Activated T-helper 17 cell treated with anti-CD3 and anti-CD28 coated beads, Interleukin-2, amount 50 U/mL, for 72 hours (primary cell): Measurements from ENCODE around the gene EZH1. TPM values are rescaled to one million over a fixed set of nuclear protein-coding genes. Genes with fewer than 3 reads are reported as not detected.
A peak's percentile ranks its signal among the peaks of the same experiment; 100 is the strongest.
"Not testable (repeated sequence)": the region's sequence is repeated elsewhere in the genome, so short reads cannot be mapped to it uniquely, and the experiment has no call there.

Source experiments
- ATAC-seq: fragments of 150-1000 bp; cut with Tn5 transposase; replicated peaks from 2 replicates; pipeline ENCODE4 v1.10.0; 2021; ENCODE audit warnings: mild to moderate bottlenecking, moderate library complexity
- H3K27ac Mint-ChIP-seq: one replicate; pipeline ENCODE4 v1.8.0; 2022; ENCODE audit warnings: mixed read lengths
- H3K27me3 Mint-ChIP-seq: one replicate; pipeline ENCODE4 v1.8.0; 2022; ENCODE audit warnings: mixed read lengths
- H3K36me3 Mint-ChIP-seq: one replicate; pipeline ENCODE4 v1.8.0; 2022; ENCODE audit warnings: low read depth, mild to moderate bottlenecking, mixed read lengths
- H3K4me1 Mint-ChIP-seq: one replicate; pipeline ENCODE4 v1.8.0; 2022; ENCODE audit warnings: mixed read lengths
- H3K4me3 Mint-ChIP-seq: one replicate; pipeline ENCODE4 v1.8.0; 2022; ENCODE audit warnings: mild to moderate bottlenecking, mixed read lengths
- H3K9me3 Mint-ChIP-seq: one replicate; pipeline ENCODE4 v1.8.0; 2022; ENCODE audit warnings: mixed read lengths
- total RNA-seq, 2 donors: library from RNA; stranded (reverse); gene quantifications; one replicate each; pipeline ENCODE4 v1.2.3, GENCODE V29; 2022

EZH1 gene
- total RNA-seq, 2 donors from 2014 or later = 35.3 to 69.1 TPM

- H3K4me1 Mint-ChIP-seq = no peaks in the 10 kb centered on the region
- no peak overlapping the region for H3K4me3 Mint-ChIP-seq
- peaks cover 25% of the 10 kb centered on the region for H3K36me3 Mint-ChIP-seq
- H3K9me3 Mint-ChIP-seq = no peaks in the 10 kb centered on the region
- no peak for ATAC-seq
- H3K27me3 Mint-ChIP-seq = no peaks in the 10 kb centered on the region
- H3K27ac Mint-ChIP-seq = no peak overlapping the region
Measured at GRCh38 chr17:42665581-42666001, 79.2 kb downstream of the EZH1 start.

GRCh38 chr17:42660692-42661345 lies 84.0 kb downstream of the EZH1 start:
- Mint-ChIP-seq H3K4me3 (no peak overlapping the region), H3K27me3 (no peaks in the 10 kb centered on the region)
- no peak for ATAC-seq

GRCh38 chr17:42659932-42660274 lies 84.9 kb downstream of the EZH1 start:
- H3K27me3 Mint-ChIP-seq, H3K36me3 Mint-ChIP-seq, ATAC-seq, H3K27ac Mint-ChIP-seq, H3K9me3 Mint-ChIP-seq: not testable (repeated sequence)
- Mint-ChIP-seq H3K4me1 (peaks cover 16% of the 10 kb centered on the region), H3K4me3 (peak overlapping the region; percentile 90)

More at GRCh38 chr17:42660692-42661345, 84.0 kb downstream of the EZH1 start:
- peaks cover 12% of the 10 kb centered on the region for H3K36me3 Mint-ChIP-seq
- peaks cover 10% of the 10 kb centered on the region for H3K4me1 Mint-ChIP-seq
- no peaks in the 10 kb centered on the region for H3K9me3 Mint-ChIP-seq
- no peak overlapping the region for H3K27ac Mint-ChIP-seq

DNA sequence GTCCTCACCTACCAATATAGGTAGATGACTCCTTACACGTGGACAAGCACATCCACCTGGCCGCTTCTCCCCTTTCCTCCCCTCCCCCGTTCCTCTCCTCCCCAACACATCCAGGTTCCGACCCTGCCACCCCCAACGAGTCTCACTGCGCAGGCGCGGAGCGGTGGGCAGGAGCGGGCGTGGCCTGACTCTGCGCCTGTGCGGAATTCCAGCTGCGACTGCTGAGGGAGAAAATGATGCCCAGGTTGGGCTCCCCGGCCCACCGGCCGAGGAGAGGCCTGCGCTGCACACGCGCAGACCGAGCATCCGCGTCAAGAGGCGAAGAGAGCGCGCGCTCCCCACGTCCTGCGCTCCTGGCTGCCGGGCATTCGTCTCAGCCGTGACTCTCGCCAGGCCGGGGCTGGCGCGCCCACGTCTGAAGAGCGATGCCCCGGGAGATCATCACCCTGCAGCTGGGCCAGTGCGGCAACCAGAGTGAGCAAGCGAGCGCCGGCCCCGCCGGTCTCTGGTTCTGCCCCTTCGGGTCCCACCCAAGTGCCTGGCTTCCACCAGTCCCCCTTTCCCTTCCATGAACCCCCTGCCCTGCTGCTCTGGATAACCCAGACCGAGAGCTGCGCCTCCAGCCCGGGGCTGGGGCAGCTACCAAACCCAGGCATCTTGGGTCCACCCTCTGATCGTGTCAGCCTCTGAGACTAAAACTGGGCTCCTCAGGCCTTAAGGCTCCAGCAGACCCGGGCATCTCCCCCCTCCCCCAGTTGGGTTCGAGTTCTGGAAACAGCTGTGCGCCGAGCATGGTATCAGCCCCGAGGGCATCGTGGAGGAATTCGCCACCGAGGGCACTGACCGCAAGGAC lies 85.5 kb downstream of the EZH1 start, which contains the start of gene TUBG2:
Gene TUBG2 (plus strand): TSS at position 206 of the 853 bp plus-strand sequence. CDS start 220 bp downstream, at position 426.
- H3K27me3 Mint-ChIP-seq = no peaks in the 10 kb centered on the region

DNA sequence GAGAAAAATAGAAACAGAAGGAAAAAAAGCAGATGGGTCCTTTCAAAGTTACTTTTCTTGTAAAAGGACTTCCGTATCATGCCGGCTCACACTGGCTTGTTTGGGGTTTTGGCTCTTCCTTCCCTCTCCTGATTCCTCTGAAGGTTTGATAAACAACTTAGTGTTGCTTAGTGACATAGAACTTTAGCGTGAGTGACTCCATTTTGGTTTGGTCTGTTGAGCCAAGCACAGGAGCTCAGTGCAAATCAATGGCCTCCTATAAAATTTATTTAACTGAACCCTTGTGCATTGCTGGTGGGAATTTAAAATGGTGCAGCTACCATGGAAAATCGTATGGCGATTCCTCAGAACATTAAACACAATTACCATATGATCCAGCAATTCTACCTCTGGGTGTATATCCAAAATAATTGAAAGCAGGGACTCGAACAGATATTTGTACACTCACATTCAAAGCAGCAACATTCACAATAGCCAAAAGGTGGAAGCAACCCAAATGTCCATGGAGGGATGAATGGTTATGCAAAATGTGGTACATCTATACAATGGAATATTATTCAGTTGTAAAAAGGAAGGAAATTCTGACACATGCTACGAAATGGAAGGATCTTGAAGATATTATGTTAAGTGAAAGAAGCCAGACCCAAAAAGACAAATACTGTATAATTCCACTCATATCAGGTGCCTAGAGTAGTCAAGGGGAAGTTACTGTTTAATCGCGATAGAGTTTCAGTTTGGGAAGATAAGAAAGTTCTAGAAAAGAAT lies 86.8 kb downstream of the EZH1 start:
- ATAC-seq = no peak
- no peaks in the 10 kb centered on the region for H3K9me3 Mint-ChIP-seq
- peak overlapping the region; percentile 90 for H3K4me3 Mint-ChIP-seq
- H3K27me3 Mint-ChIP-seq = peaks cover 4% of the 10 kb centered on the region
- no peaks in the 10 kb centered on the region for H3K36me3 Mint-ChIP-seq
- peak overlapping the region; percentile 90 for H3K27ac Mint-ChIP-seq
- peaks cover 16% of the 10 kb centered on the region for H3K4me1 Mint-ChIP-seq

More for the DNA sequence above, 85.5 kb downstream of the EZH1 start, which contains the start of gene TUBG2:
- peaks cover 2% of the 10 kb centered on the region for H3K36me3 Mint-ChIP-seq
- ATAC-seq = peak; percentile 77
- no peaks in the 10 kb centered on the region for H3K9me3 Mint-ChIP-seq
- H3K27ac Mint-ChIP-seq = peak within 1 kb of the TSS; percentile 90
- H3K4me1 Mint-ChIP-seq = peaks cover 16% of the 10 kb centered on the region
- H3K4me3 Mint-ChIP-seq = peak within 1 kb of the TSS; percentile 90

- H3K9me3 Mint-ChIP-seq = no peaks in the 10 kb centered on the region
- no peaks in the 10 kb centered on the region for H3K36me3 Mint-ChIP-seq
- peaks cover 8% of the 10 kb centered on the region for H3K27me3 Mint-ChIP-seq
- H3K4me1 Mint-ChIP-seq = peaks cover 20% of the 10 kb centered on the region
- no peak for ATAC-seq
- peak overlapping the region; percentile 12 for H3K4me3 Mint-ChIP-seq
- H3K27ac Mint-ChIP-seq = no peak overlapping the region
Measured at GRCh38 chr17:42655528-42655927, 89.3 kb downstream of the EZH1 start.

GRCh38 chr17:42653179-42654124 lies 91.4 kb downstream of the EZH1 start:
- H3K27me3 Mint-ChIP-seq = peaks cover 8% of the 10 kb centered on the region
- no peak overlapping the region for H3K27ac Mint-ChIP-seq
- ATAC-seq = no peak

GRCh38 chr17:42651392-42651791 lies 93.4 kb downstream of the EZH1 start:
- no peak overlapping the region for H3K27ac Mint-ChIP-seq
- H3K4me1 Mint-ChIP-seq = peaks cover 14% of the 10 kb centered on the region
- peaks cover 8% of the 10 kb centered on the region for H3K27me3 Mint-ChIP-seq
- no peak overlapping the region for H3K4me3 Mint-ChIP-seq
- no peaks in the 10 kb centered on the region for H3K36me3 Mint-ChIP-seq
- ATAC-seq = no peak
- H3K9me3 Mint-ChIP-seq = no peaks in the 10 kb centered on the region

More at GRCh38 chr17:42653179-42654124, 91.4 kb downstream of the EZH1 start:
- Mint-ChIP-seq H3K9me3 (no peaks in the 10 kb centered on the region), H3K4me3 (no peak overlapping the region), H3K4me1 (peaks cover 20% of the 10 kb centered on the region), H3K36me3 (no peaks in the 10 kb centered on the region)

Other genes with a start within 250 kb of the EZH1 start
- gene NAGLU, start 208.8 kb downstream of the EZH1 start, total RNA-seq = 10 to 100 TPM in 1 of 2 donors, 1 to 10 TPM in 1; 8.4 to 11.0 TPM
- gene HSD17B1, start 192.1 kb downstream of the EZH1 start, total RNA-seq = under 1 TPM; 0.82 to 0.90 TPM
- gene COASY, start 182.9 kb downstream of the EZH1 start, total RNA-seq = 100 to 1,000 TPM in 1 of 2 donors, 10 to 100 TPM in 1; 76.7 to 108 TPM
- 10 to 100 TPM; 46.2 to 57.8 TPM for gene MLX, start 177.9 kb downstream of the EZH1 start, total RNA-seq
- gene PSMC3IP, start 167.3 kb downstream of the EZH1 start, total RNA-seq = 10 to 100 TPM; 25.9 to 34.2 TPM
- gene RETREG3, start 135.7 kb downstream of the EZH1 start, total RNA-seq = 10 to 100 TPM; 38.5 to 50.7 TPM
- 10 to 100 TPM; 55.8 to 88.4 TPM for gene TUBG1, start 135.4 kb downstream of the EZH1 start, total RNA-seq
- 10 to 100 TPM in 1 of 2 donors, 1 to 10 TPM in 1; 7.5 to 15.7 TPM for gene TUBG2, start 85.8 kb downstream of the EZH1 start, total RNA-seq
- gene PLEKHH3, start 68.0 kb downstream of the EZH1 start, total RNA-seq = 1 to 10 TPM in 1 of 2 donors, under 1 TPM in 1; 0.61 to 1.5 TPM
- 1 to 10 TPM in 1 of 2 donors, under 1 TPM in 1; 0.82 to 1.1 TPM for gene CCR10, start 63.2 kb downstream of the EZH1 start, total RNA-seq
- 1 to 10 TPM in 1 of 2 donors, under 1 TPM in 1; 0.61 to 2.8 TPM for gene CNTNAP1, start 62.5 kb downstream of the EZH1 start, total RNA-seq
- gene RAMP2, start 16.2 kb upstream of the EZH1 start, total RNA-seq = not detected
- 10 to 100 TPM; 39.3 to 47.5 TPM for gene VPS25, start 28.4 kb upstream of the EZH1 start, total RNA-seq
- gene WNK4, start 35.6 kb upstream of the EZH1 start, total RNA-seq = 1 to 10 TPM in 1 of 2 donors, under 1 TPM in 1; 0.41 to 1.5 TPM
- 10 to 100 TPM; 18.6 to 31.2 TPM for gene COA3, start 53.7 kb upstream of the EZH1 start, total RNA-seq
- gene CNTD1, start 53.8 kb upstream of the EZH1 start, total RNA-seq = under 1 TPM in 1 of 2 donors, not detected in 1; 0.24 TPM
- 10 to 100 TPM; 62.3 to 98.2 TPM for gene BECN1, start 79.2 kb upstream of the EZH1 start, total RNA-seq
- gene PSME3, start 88.4 kb upstream of the EZH1 start, total RNA-seq = 100 to 1,000 TPM in 1 of 2 donors, 10 to 100 TPM in 1; 56.5 to 159 TPM
- 1 to 10 TPM; 2.0 to 3.4 TPM for gene AOC2, start 99.5 kb upstream of the EZH1 start, total RNA-seq
- 1 to 10 TPM; 2.2 to 3.0 TPM for gene AOC3, start 106.2 kb upstream of the EZH1 start, total RNA-seq
- gene G6PC1, start 155.8 kb upstream of the EZH1 start, total RNA-seq = not detected
- 10 to 100 TPM; 58.5 to 61.3 TPM for gene AARSD1, start 219.4 kb upstream of the EZH1 start, total RNA-seq
- gene PTGES3L, start 235.0 kb upstream of the EZH1 start, total RNA-seq = 1 to 10 TPM; 1.4 to 2.7 TPM
- gene RUNDC1, start 235.5 kb upstream of the EZH1 start, total RNA-seq = 10 to 100 TPM; 15.7 to 21.9 TPM